ENCODE data around the gene MTRR. TPM values are rescaled to one million over a fixed set of nuclear protein-coding genes. Genes with fewer than 3 reads are reported as not detected.

Gene MTRR
- total RNA-seq, 2 experiments from 2014 or later: 39.1 to 49.7 TPM

DNA sequence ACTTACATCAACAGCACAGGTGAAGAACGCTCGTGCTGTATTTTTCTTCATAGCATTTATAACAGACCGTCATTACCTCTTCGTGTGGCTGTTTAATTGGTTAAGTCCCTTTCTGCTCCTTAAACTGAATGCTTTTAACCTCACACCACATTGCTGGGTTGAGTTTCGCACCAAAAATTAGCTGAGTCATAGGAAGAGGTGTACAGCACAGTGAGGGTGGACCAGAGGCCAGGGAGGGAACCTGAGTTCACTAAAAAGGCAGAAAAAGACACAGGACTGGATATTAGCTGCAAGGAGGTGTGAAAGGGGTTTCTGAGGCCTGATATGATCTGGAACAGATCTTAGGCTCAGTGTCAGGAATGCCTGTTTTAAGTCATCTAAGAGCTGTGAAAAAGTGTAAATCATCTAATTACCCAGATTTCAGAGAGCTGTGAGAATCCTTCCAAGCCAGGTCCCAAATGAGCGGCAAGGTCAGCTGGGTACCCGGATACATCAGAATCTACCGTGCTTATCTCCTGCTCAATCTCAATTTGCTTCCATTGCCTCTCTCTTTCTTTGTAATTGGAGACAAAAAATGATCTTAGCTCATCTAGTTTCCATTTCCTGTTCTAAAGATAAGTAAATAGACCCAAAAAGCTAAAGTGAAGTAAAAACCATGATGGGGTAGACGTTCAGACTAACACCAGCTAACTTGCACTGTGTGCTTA, 10.9 kb upstream of the MTRR start:
- Mint-ChIP-seq H3K4me1 (ENCODE audit: low read depth) (peaks cover 18% of the 10 kb centered on the region), H3K27me3 (ENCODE audit: low read depth) (peaks cover 2% of the 10 kb centered on the region), H3K4me3 (no peak overlapping the region), H3K36me3 (ENCODE audit: low read depth) (peaks cover 29% of the 10 kb centered on the region), H3K9me3 (ENCODE audit: insufficient read depth) (no peaks in the 10 kb centered on the region), H3K27ac (peak overlapping the region; percentile 47)
- ATAC-seq (peak; percentile 35), DNase-seq (no peak)
- ChIA-PET CTCF (interaction anchor here (0.6 to 2.5 kb wide), 10 partner anchors 9 to 1092 kb away, joined by 3 to 19 read pairs (median 5); partner anchors contain the start of genes FASTKD3 and MTRR), POLR2A (interaction anchor here (0.6 to 2.3 kb wide), 2 partner anchors 11 to 596 kb away, joined by 3 to 11 read pairs; partner anchors contain the start of genes FASTKD3 and MTRR)

DNA sequence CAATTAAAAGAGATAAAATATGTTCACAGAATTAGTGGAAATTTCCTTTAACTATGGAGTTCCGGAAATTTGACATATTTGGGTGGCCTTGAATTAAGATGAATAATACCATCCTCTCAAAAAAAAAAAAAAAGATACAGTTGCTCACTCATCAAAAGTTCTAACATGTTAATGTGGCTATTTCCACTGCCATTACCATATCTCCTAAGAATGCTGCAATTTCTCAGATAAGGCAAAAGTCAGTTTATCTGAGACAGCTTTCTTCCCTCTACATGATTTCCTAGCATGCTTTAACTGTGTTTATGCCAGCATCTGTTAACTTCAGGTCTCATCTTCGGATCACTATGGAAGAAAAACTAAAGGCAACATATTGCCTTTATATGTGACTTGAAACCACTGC, 2.8 kb upstream of the MTRR start:
- no peak for ATAC-seq
- peaks cover 47% of the 10 kb centered on the region for H3K36me3 Mint-ChIP-seq (ENCODE audit: low read depth)
- H3K27ac Mint-ChIP-seq: no peak overlapping the region
- H3K9me3 Mint-ChIP-seq (ENCODE audit: insufficient read depth): no peaks in the 10 kb centered on the region
- no peak for DNase-seq
- H3K4me3 Mint-ChIP-seq: no peak overlapping the region
- peaks cover 38% of the 10 kb centered on the region for H3K4me1 Mint-ChIP-seq (ENCODE audit: low read depth)
- H3K27me3 Mint-ChIP-seq (ENCODE audit: low read depth): no peaks in the 10 kb centered on the region
- ChIA-PET POLR2A (no interaction called here), CTCF (interaction anchor here (3.9 kb wide), 1 partner anchor 8 kb away, joined by 19 read pairs; no protein-coding TSS in a partner anchor)

DNA sequence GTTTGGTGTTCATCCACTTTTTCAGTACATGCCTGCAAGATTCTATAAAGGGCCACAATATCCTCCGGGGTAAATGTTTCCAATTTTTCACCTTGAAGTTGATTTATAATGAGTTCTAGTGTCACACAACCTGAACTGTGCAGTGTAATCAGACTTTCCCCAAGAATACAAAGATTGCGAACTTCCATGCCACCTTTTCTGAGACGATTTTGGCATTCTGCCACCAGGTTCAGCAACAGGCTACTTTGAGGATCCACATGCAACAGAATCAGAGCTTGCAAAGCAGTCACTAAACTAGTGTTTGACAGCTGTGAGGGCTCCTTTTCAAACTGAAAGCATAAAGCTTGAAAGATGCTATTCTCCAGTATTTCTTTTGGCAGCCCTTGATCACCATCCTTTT, 1.7 kb upstream of the MTRR start:
- H3K9me3 Mint-ChIP-seq (ENCODE audit: insufficient read depth): no peaks in the 10 kb centered on the region
- peak overlapping the region; percentile 92 for H3K4me3 Mint-ChIP-seq
- ATAC-seq (no peak), DNase-seq (no peak)
- H3K4me1 Mint-ChIP-seq (ENCODE audit: low read depth): peaks cover 47% of the 10 kb centered on the region
- peaks cover 49% of the 10 kb centered on the region for H3K36me3 Mint-ChIP-seq (ENCODE audit: low read depth)
- no peaks in the 10 kb centered on the region for H3K27me3 Mint-ChIP-seq (ENCODE audit: low read depth)
- H3K27ac Mint-ChIP-seq: no peak overlapping the region
- ChIA-PET POLR2A (no interaction called here), CTCF (interaction anchor here (3.9 to 6.2 kb wide), 2 partner anchors 9 to 20 kb away, joined by 19 to 37 read pairs; no protein-coding TSS in a partner anchor)

DNA sequence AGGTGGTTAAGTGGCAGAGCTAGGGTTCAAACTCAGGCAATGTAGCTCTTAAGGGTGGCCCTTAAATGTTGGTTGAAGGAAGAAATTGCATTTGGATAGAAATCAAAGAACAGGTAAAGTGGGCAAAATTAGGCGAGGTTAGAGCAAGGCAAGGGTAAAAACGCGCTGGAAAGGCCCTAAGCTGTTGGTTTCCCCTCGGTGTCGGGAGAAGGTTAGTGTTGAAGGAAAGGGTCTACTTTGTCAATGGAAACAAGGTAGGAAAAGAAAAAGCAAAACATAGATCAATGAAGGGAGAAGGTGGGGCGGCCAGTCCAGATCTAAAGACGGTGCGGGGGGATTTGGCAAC, 548 bp upstream of the MTRR start:
- peaks cover 48% of the 10 kb centered on the region for H3K36me3 Mint-ChIP-seq (ENCODE audit: low read depth)
- H3K27me3 Mint-ChIP-seq (ENCODE audit: low read depth): no peaks in the 10 kb centered on the region
- ATAC-seq (peak; percentile 2), DNase-seq (no peak)
- ChIA-PET POLR2A (interaction anchor here (0.5 to 2.3 kb wide), 5 partner anchors 8 to 1236 kb away, joined by 3 to 11 read pairs (median 4); partner anchors contain the start of gene NSUN2), CTCF (interaction anchor here (1.7 to 6.2 kb wide), 4 partner anchors 8 to 18 kb away, joined by 8 to 37 read pairs (median 14); no protein-coding TSS in a partner anchor)
- peak overlapping the region; percentile 92 for H3K4me3 Mint-ChIP-seq
- H3K4me1 Mint-ChIP-seq (ENCODE audit: low read depth): peaks cover 58% of the 10 kb centered on the region
- H3K9me3 Mint-ChIP-seq (ENCODE audit: insufficient read depth): no peaks in the 10 kb centered on the region
- peak overlapping the region; percentile 87 for H3K27ac Mint-ChIP-seq

DNA sequence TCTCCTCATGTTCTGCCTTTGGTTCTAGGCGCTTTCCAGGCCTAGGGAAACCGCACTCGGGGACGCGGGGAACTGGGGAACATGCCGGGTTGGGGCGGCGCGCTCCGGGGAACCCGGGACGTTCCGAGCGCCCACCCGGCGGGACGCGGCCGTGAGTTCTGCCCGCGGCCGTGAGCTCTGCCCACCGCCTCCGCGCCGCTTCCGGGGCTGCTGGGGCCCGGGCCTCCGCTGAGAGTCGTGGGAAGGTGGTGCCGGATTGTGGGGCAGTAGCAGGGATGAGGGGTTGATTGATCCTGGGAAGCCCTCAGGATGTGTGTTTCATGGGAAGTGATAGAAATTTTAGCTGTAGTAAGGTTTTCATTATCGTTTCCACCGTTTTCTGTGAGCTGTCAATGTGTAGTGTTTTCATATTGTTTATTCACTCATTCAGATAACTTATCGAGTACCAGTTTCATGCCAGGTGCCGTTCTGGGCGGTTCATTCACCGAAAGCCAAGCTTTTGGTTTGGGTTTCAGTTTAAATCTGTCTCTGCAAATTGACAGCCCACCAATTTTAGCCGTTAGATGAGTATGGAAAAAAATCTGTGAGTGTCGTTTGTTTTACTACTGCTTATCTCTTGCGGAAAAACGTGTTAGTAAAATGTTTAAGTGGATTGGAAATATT, 657 bp downstream of the MTRR start:
- no peaks in the 10 kb centered on the region for H3K9me3 Mint-ChIP-seq (ENCODE audit: insufficient read depth)
- no peaks in the 10 kb centered on the region for H3K27me3 Mint-ChIP-seq (ENCODE audit: low read depth)
- ATAC-seq (peak; percentile 58), DNase-seq (peak; percentile 32)
- peaks cover 65% of the 10 kb centered on the region for H3K4me1 Mint-ChIP-seq (ENCODE audit: low read depth)
- H3K4me3 Mint-ChIP-seq: peak overlapping the region; percentile 92
- H3K36me3 Mint-ChIP-seq (ENCODE audit: low read depth): peaks cover 51% of the 10 kb centered on the region
- ChIA-PET CTCF (interaction anchor here (1.2 to 6.2 kb wide), 5 partner anchors 8 to 59 kb away, joined by 3 to 37 read pairs (median 8); no protein-coding TSS in a partner anchor), POLR2A (interaction anchor here (0.6 to 2.3 kb wide), 6 partner anchors 12 to 1462 kb away, joined by 3 to 11 read pairs (median 3); no protein-coding TSS in a partner anchor)
- peak overlapping the region; percentile 85 for H3K27ac Mint-ChIP-seq

DNA sequence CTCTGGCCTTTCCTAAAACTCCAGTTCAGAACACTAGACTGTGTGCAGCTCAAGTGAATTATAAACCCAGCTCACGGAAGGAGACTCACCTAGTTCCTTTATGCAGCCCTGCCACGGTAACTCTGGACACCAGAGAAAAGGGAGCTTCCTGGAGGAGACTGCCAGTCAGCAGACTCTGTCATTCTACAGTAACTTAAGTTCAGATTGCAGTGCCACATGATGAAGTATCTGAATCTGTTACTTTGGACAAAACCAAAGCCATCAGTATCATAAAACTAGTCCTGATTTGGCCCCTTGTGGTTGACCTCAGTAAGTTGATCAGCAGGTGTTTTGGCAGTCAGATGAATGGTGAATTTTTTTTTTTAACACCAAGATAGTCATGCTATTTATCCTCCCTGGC, 2.7 kb downstream of the MTRR start:
- CTCF ChIA-PET: interaction anchor here (1.0 to 6.2 kb wide), 3 partner anchors 14 to 126 kb away, joined by 3 to 37 read pairs (median 4); no protein-coding TSS in a partner anchor
- H3K36me3 Mint-ChIP-seq (ENCODE audit: low read depth): peaks cover 51% of the 10 kb centered on the region

DNA sequence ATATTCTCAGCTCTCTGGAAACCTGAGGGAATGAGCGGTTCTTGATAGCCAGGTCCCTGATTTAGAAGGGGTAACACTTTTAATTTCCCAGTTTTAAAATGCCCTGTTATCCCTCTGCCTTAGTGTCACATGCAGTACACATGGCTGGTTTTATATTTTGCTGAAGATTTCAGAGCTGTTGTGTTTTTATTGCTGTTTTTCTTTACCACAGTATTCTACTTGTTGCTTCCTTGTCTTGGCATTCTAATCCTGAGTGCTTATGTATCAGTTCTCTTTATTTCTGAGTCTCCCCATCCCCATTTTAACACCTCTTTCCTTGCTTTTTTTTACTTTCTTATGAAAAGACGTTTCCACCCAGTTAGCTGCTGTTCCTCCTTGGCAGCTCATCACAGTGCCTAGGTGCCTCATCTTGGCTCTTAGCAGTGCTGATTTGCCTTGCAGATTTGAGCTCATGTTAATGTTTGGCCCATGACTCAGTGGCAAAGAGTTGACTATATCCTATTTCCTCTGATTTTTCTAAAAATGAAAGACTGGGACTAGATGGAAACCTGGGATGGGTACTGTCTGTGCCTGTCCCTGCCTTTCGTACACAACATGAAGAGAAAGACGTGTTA, 3.7 kb downstream of the MTRR start:
- H3K36me3 Mint-ChIP-seq (ENCODE audit: low read depth): peaks cover 50% of the 10 kb centered on the region
- peaks cover 58% of the 10 kb centered on the region for H3K4me1 Mint-ChIP-seq (ENCODE audit: low read depth)
- DNase-seq (no peak), ATAC-seq (no peak)
- H3K4me3 Mint-ChIP-seq: peak overlapping the region; percentile 46
- H3K9me3 Mint-ChIP-seq (ENCODE audit: insufficient read depth): no peaks in the 10 kb centered on the region
- ChIA-PET CTCF (interaction anchor here (0.7 to 6.2 kb wide), 4 partner anchors 12 to 127 kb away, joined by 3 to 37 read pairs (median 4); no protein-coding TSS in a partner anchor), POLR2A (no interaction called here)
- H3K27me3 Mint-ChIP-seq (ENCODE audit: low read depth): no peaks in the 10 kb centered on the region
- peak overlapping the region; percentile 71 for H3K27ac Mint-ChIP-seq

More for the DNA sequence above, 2.7 kb downstream of the MTRR start:
- ATAC-seq (no peak), DNase-seq (no peak)
- POLR2A ChIA-PET: no interaction called here
- H3K9me3 Mint-ChIP-seq (ENCODE audit: insufficient read depth): no peaks in the 10 kb centered on the region
- peak overlapping the region; percentile 0 for H3K27ac Mint-ChIP-seq
- H3K27me3 Mint-ChIP-seq (ENCODE audit: low read depth): no peaks in the 10 kb centered on the region
- H3K4me1 Mint-ChIP-seq (ENCODE audit: low read depth): peaks cover 62% of the 10 kb centered on the region
- H3K4me3 Mint-ChIP-seq: peak overlapping the region; percentile 2

DNA sequence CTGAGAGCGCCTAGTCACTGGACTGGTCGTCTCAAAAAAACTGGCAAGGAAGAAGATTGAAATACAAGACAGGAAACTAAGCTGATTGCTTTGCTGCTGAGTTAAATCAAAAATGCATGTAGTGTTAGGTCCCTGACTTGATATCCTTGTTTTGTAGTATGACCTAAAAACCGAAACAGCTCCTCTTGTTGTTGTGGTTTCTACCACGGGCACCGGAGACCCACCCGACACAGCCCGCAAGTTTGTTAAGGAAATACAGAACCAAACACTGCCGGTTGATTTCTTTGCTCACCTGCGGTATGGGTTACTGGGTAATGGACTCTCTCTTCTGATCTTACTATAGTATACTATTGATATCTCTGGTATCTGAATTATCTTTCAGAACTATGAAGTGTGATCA, 4.3 kb downstream of the MTRR start:
- ChIA-PET CTCF (interaction anchor here (6.2 kb wide), 1 partner anchor 14 kb away, joined by 37 read pairs; no protein-coding TSS in a partner anchor), POLR2A (no interaction called here)
- ATAC-seq (no peak), DNase-seq (peak; percentile 45)
- Mint-ChIP-seq H3K36me3 (ENCODE audit: low read depth) (peaks cover 56% of the 10 kb centered on the region), H3K4me3 (peak overlapping the region; percentile 46), H3K4me1 (ENCODE audit: low read depth) (peaks cover 60% of the 10 kb centered on the region), H3K9me3 (ENCODE audit: insufficient read depth) (no peaks in the 10 kb centered on the region), H3K27ac (peak overlapping the region; percentile 71), H3K27me3 (ENCODE audit: low read depth) (no peaks in the 10 kb centered on the region)

DNA sequence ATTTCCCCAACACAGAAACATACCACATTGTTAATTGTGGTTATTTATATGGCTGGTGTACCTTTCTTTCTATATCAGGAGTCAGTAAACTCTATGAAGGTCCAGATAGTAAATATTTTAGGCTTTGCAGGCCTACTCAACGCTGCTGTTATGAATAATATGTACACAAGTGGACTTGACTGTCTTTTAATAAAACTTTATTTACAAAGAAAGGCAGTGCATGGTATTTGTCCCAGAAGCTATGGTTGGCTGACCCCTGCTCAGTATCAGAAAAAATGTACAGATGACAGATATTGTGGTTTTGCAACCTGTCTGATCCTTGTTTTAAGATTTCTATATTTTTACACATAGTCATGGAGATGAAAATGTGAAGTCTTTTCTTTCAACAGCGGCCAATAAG, 5.7 kb downstream of the MTRR start:
- ATAC-seq: no peak

DNA sequence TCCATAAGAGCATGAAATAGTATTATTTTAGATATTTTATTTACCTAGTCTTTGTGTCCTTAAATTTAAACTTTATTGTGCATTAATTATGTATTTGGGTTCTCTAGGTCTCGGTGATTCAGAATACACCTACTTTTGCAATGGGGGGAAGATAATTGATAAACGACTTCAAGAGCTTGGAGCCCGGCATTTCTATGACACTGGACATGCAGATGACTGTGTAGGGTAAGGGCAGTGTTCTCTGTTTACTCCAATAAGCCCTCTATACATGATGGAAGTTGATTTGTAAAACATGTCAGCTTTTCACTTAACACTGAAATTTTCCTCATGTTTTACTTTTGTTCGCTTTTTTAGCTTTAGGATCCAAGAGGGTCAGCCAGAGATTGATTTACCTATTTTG, 6.2 kb downstream of the MTRR start:
- Mint-ChIP-seq H3K4me3 (no peak overlapping the region), H3K9me3 (ENCODE audit: insufficient read depth) (no peaks in the 10 kb centered on the region), H3K4me1 (ENCODE audit: low read depth) (peaks cover 61% of the 10 kb centered on the region), H3K36me3 (ENCODE audit: low read depth) (peaks cover 64% of the 10 kb centered on the region), H3K27ac (no peak overlapping the region), H3K27me3 (ENCODE audit: low read depth) (no peaks in the 10 kb centered on the region)
- DNase-seq (no peak), ATAC-seq (no peak)
- ChIA-PET POLR2A (no interaction called here), CTCF (interaction anchor here (0.9 to 1.0 kb wide), 2 partner anchors 9 to 12 kb away, joined by 3 to 4 read pairs; no protein-coding TSS in a partner anchor)

More for the DNA sequence above, 5.7 kb downstream of the MTRR start:
- no peak for DNase-seq
- no peaks in the 10 kb centered on the region for H3K9me3 Mint-ChIP-seq (ENCODE audit: insufficient read depth)
- no peak overlapping the region for H3K4me3 Mint-ChIP-seq
- peaks cover 64% of the 10 kb centered on the region for H3K36me3 Mint-ChIP-seq (ENCODE audit: low read depth)
- ChIA-PET POLR2A (no interaction called here), CTCF (interaction anchor here (1.0 kb wide), 1 partner anchor 12 kb away, joined by 4 read pairs; no protein-coding TSS in a partner anchor)
- H3K4me1 Mint-ChIP-seq (ENCODE audit: low read depth): peaks cover 65% of the 10 kb centered on the region
- no peak overlapping the region for H3K27ac Mint-ChIP-seq
- H3K27me3 Mint-ChIP-seq (ENCODE audit: low read depth): no peaks in the 10 kb centered on the region

DNA sequence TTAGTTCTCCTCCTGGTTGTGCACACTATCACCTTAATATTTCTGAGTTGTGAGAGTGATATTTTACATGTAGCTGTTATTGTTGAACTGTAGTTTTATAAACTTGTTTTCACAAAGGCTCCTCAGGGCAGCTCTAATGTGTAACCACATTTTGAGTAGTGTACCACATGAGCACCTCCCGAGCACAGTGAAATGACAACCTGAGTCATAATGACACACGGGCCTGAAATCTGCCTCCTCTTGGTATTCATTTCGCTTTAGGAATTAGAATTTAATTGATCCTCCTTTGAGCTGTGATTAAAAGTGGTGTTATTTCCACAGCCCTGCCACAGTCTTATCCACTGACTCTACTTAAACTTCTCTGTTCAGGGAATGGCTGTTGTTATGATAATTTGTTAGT, 7.9 kb downstream of the MTRR start:
- DNase-seq (no peak), ATAC-seq (no peak)
- ChIA-PET CTCF (interaction anchor here (3.7 kb wide), 1 partner anchor 10 kb away, joined by 31 read pairs; no protein-coding TSS in a partner anchor), POLR2A (no interaction called here)
- Mint-ChIP-seq H3K9me3 (ENCODE audit: insufficient read depth) (no peaks in the 10 kb centered on the region), H3K4me1 (ENCODE audit: low read depth) (peaks cover 45% of the 10 kb centered on the region), H3K36me3 (ENCODE audit: low read depth) (peaks cover 65% of the 10 kb centered on the region), H3K27me3 (ENCODE audit: low read depth) (no peaks in the 10 kb centered on the region), H3K4me3 (no peak overlapping the region), H3K27ac (no peak overlapping the region)

Measured in activated CD8-positive, alpha-beta T cell treated with anti-CD3 and anti-CD28 coated beads, Interleukin-2, amount 10 ng/mL, durations not matched to agents 7 days and 5 days (primary cell).